Caco-2 (cell line): ENCODE results near the gene NAA15. TPM values are rescaled to one million over a fixed set of nuclear protein-coding genes. Genes with fewer than 3 reads are reported as not detected.

Experiments used
- BruUV-seq: library from RNA; stranded (reverse); fragments of 400-500 nt; replicated peaks from 2 replicates; lab custom pipeline; 2021; lab: Mats Ljungman, UMichigan
- CTCF ChIA-PET: fragments of 300-600 bp; sonication (Branson Sonifier 250); formaldehyde crosslinking; loops from one replicate; lab custom pipeline; 2022; ENCODE audit warnings: antibody characterized with exemption; lab: Charles Lee
- POLR2A ChIA-PET: fragments of 300-600 bp; sonication (Branson Sonifier 250); formaldehyde crosslinking; loops from one replicate; lab custom pipeline; 2022; ENCODE audit warnings: antibody characterized with exemption; lab: Charles Lee
- DNase-seq, 2 experiments: peaks; one replicate each; pipeline versions ENCODE4 v3.0.0 to v3.0.0-alpha.2; 2020 to 2022
- H3K27me3 ChIP-seq: replicated peaks from 2 replicates; pipeline ENCODE4 v1.6.0; 2011; ENCODE audit warnings: low read length; ENCODE audit not compliant: control insufficient read depth, insufficient read depth
- H3K36me3 ChIP-seq: 2 replicates; pipeline ENCODE4 v1.5.1; 2011; ENCODE audit warnings: low read length; ENCODE audit not compliant: control insufficient read depth, insufficient read depth
- H3K4me1 ChIP-seq: fragments of 250-450 bp; sonication (Bioruptor Pico); 2 replicates; pipeline ENCODE4 v1.5.1; 2020; ENCODE audit warnings: mild to moderate bottlenecking
- H3K4me3 ChIP-seq: 2 replicates; pipeline ENCODE4 v1.5.1; 2011; ENCODE audit warnings: low read depth, mild to moderate bottlenecking, control low read depth, low read length
- H3K9me3 ChIP-seq: fragments of 250-450 bp; sonication (Bioruptor Pico); 2 replicates; pipeline ENCODE4 v1.5.1; 2020; ENCODE audit warnings: mild to moderate bottlenecking, moderate library complexity
- H3K27ac Mint-ChIP-seq: one replicate; pipeline ENCODE4 v1.8.0; 2022; ENCODE audit warnings: mixed read lengths; ENCODE audit not compliant: unreplicated experiment
- H3K27me3 Mint-ChIP-seq: one replicate; pipeline ENCODE4 v1.8.0; 2022; ENCODE audit warnings: mixed read lengths; ENCODE audit not compliant: insufficient read depth, unreplicated experiment
- H3K36me3 Mint-ChIP-seq: one replicate; pipeline ENCODE4 v1.8.0; 2022; ENCODE audit warnings: mild to moderate bottlenecking, mixed read lengths; ENCODE audit not compliant: insufficient read depth, unreplicated experiment
- H3K4me1 Mint-ChIP-seq: one replicate; pipeline ENCODE4 v1.8.0; 2022; ENCODE audit warnings: low read depth, mixed read lengths; ENCODE audit not compliant: unreplicated experiment
- H3K4me3 Mint-ChIP-seq: one replicate; pipeline ENCODE4 v1.8.0; 2022; ENCODE audit warnings: mild to moderate bottlenecking, moderate library complexity, mixed read lengths; ENCODE audit not compliant: unreplicated experiment
- H3K9me3 Mint-ChIP-seq: one replicate; pipeline ENCODE4 v1.8.0; 2022; ENCODE audit warnings: mixed read lengths; ENCODE audit not compliant: unreplicated experiment
- intact Hi-C: fragments of 100-400 bp; cut with micrococcal nuclease; formaldehyde crosslinking; loops from one replicate; pipeline ENCODE4 v1.10.0; 2022; ENCODE audit not compliant: unreplicated experiment
- total RNA-seq: library from RNA; stranded (reverse); gene quantifications from 2 replicates; pipeline ENCODE4 v1.2.3, GENCODE V29; 2022
- TF ChIP-seq, protein P1 (sequence below), 2 experiments: fragments of 200-600 bp in 1 of 2; IDR thresholded peaks; 1 replicate in 1 of 2; 2 replicates in 1 of 2; pipeline versions ENCODE4 v1.5.1 to v1.8.0; 2011 to 2022; ENCODE audit warnings: antibody characterized with exemption in 1 of 2, control low read depth in 1 of 2, inconsistent platforms in 1 of 2, low read depth in 1 of 2, low read length in 1 of 2, mild to moderate bottlenecking in 1 of 2, moderate library complexity in 1 of 2; ENCODE audit not compliant: insufficient read depth in 1 of 2, severe bottlenecking in 1 of 2, unreplicated experiment in 1 of 2

NAA15 gene
- total RNA-seq, 1 experiment from 2014 or later, result 63.1 TPM

GRCh38 chr4:139256349-139256748 lies 45.0 kb upstream of the NAA15 start:
- Mint-ChIP-seq H3K9me3 (no peaks in the 10 kb centered on the region), H3K4me3 (no peak overlapping the region), H3K4me1 (no peaks in the 10 kb centered on the region), H3K27me3 (no peaks in the 10 kb centered on the region), H3K27ac (no peak overlapping the region), H3K36me3 (no peaks in the 10 kb centered on the region)
- intact Hi-C loops, result no loop called here
- TF ChIP-seq, protein P1, sequence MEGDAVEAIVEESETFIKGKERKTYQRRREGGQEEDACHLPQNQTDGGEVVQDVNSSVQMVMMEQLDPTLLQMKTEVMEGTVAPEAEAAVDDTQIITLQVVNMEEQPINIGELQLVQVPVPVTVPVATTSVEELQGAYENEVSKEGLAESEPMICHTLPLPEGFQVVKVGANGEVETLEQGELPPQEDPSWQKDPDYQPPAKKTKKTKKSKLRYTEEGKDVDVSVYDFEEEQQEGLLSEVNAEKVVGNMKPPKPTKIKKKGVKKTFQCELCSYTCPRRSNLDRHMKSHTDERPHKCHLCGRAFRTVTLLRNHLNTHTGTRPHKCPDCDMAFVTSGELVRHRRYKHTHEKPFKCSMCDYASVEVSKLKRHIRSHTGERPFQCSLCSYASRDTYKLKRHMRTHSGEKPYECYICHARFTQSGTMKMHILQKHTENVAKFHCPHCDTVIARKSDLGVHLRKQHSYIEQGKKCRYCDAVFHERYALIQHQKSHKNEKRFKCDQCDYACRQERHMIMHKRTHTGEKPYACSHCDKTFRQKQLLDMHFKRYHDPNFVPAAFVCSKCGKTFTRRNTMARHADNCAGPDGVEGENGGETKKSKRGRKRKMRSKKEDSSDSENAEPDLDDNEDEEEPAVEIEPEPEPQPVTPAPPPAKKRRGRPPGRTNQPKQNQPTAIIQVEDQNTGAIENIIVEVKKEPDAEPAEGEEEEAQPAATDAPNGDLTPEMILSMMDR (IDR thresholded peaks at IDR 0.05; ENCODE audit: insufficient read depth in 1 of 2, low read depth in 1 of 2, low read length in 1 of 2, severe bottlenecking in 1 of 2, unreplicated experiment in 1 of 2), result no peak
- Histone ChIP-seq H3K4me3 (no peak overlapping the region), H3K27me3 (no peaks in the 10 kb centered on the region), H3K36me3 (no peaks in the 10 kb centered on the region), H3K9me3 (no peaks in the 10 kb centered on the region), H3K4me1 (no peaks in the 10 kb centered on the region)
- CTCF ChIA-PET, result no interaction called here
- DNase-seq, result no peak
- POLR2A ChIA-PET, result no interaction called here
- no TSS peak for BruUV-seq

GRCh38 chr4:139265654-139266053 lies 35.7 kb upstream of the NAA15 start:
- BruUV-seq, result no TSS peak
- Histone ChIP-seq H3K9me3 (no peaks in the 10 kb centered on the region), H3K4me1 (peaks cover 18% of the 10 kb centered on the region), H3K36me3 (no peaks in the 10 kb centered on the region), H3K4me3 (no peak overlapping the region), H3K27me3 (no peaks in the 10 kb centered on the region)
- TF ChIP-seq, protein P1 (IDR thresholded peaks at IDR 0.05; ENCODE audit: insufficient read depth in 1 of 2, low read depth in 1 of 2, low read length in 1 of 2, severe bottlenecking in 1 of 2, unreplicated experiment in 1 of 2), result no peak
- intact Hi-C loops, result loop anchor here (1.0 kb wide), 2 partner anchors 30 to 36 kb away; no protein-coding TSS in a partner anchor
- no peak for DNase-seq
- Mint-ChIP-seq H3K36me3 (no peaks in the 10 kb centered on the region), H3K4me1 (peaks cover 17% of the 10 kb centered on the region), H3K27me3 (no peaks in the 10 kb centered on the region), H3K9me3 (no peaks in the 10 kb centered on the region), H3K27ac (peak overlapping the region; percentile 15), H3K4me3 (no peak overlapping the region)
- CTCF ChIA-PET, result no interaction called here
- POLR2A ChIA-PET, result interaction anchor here (1.3 kb wide), 1 partner anchor 30 kb away, joined by 3 read pairs; no protein-coding TSS in a partner anchor

GRCh38 chr4:139266208-139266582 lies 35.1 kb upstream of the NAA15 start:
- Mint-ChIP-seq H3K4me3 (peak overlapping the region; percentile 83), H3K9me3 (no peaks in the 10 kb centered on the region), H3K4me1 (peaks cover 17% of the 10 kb centered on the region), H3K27me3 (no peaks in the 10 kb centered on the region), H3K27ac (peak overlapping the region; percentile 85), H3K36me3 (no peaks in the 10 kb centered on the region)
- TF ChIP-seq, protein P1 (IDR thresholded peaks at IDR 0.05; ENCODE audit: insufficient read depth in 1 of 2, low read depth in 1 of 2, low read length in 1 of 2, severe bottlenecking in 1 of 2, unreplicated experiment in 1 of 2), result no peak
- ChIA-PET CTCF (no interaction called here), POLR2A (interaction anchor here (1.3 kb wide), 1 partner anchor 29 kb away, joined by 3 read pairs; no protein-coding TSS in a partner anchor)
- no peaks in the 10 kb centered on the region for H3K9me3 ChIP-seq
- BruUV-seq, result TSS peak; percentile 84
- intact Hi-C loops, result loop anchor here (1.0 kb wide), 2 partner anchors 29 to 37 kb away; no protein-coding TSS in a partner anchor
- no peaks in the 10 kb centered on the region for H3K36me3 ChIP-seq
- H3K4me3 ChIP-seq, result peak overlapping the region; percentile 31
- H3K27me3 ChIP-seq, result no peaks in the 10 kb centered on the region
- peaks cover 18% of the 10 kb centered on the region for H3K4me1 ChIP-seq
- no peak for DNase-seq
